ENCODE data around the gene PRKG1. TPM values are rescaled to one million over a fixed set of nuclear protein-coding genes. Genes with fewer than 3 reads are reported as not detected.
A peak's percentile ranks its signal among the peaks of the same experiment; 100 is the strongest.

Gene PRKG1
- total and polyA plus RNA-seq, 12 donors: 3.8 to 48.1 (median 29.9) TPM

- peak; percentile 87 to 97 (median 92) for ATAC-seq
Measured at GRCh38 chr10:51860257-51860656, 786.0 kb downstream of the PRKG1 start.

GRCh38 chr10:51861051-51861450 is 786.8 kb downstream of the PRKG1 start:
- H3K27me3 ChIP-seq: no peaks in the 10 kb centered on the region

More at GRCh38 chr10:51860257-51860656, 786.0 kb downstream of the PRKG1 start:
- WGBS, 2 donors: 41 to 47% methylated on average over 4 of the region's 4 CpGs
- Histone ChIP-seq H3K9me3 (peaks cover 0 to 12% (median 3%) of the 10 kb centered on the region in 11 donors), H3K27ac (peak overlapping the region in 6 of 10 donors; percentile 29 to 65 (median 49)), H3K27me3 (no peaks in the 10 kb centered on the region), H3K36me3 (no peaks in the 10 kb centered on the region), H3K4me3 (no peak overlapping the region), H3K4me1 (peaks cover 4 to 27% (median 14%) of the 10 kb centered on the region in 9 donors)
- peak in 1 of 2 donors; percentile 36 for DNase-seq
- intact Hi-C loops (cut with DNase I): no loop called here
- no peak for TF ChIP-seq CTCF (IDR thresholded peaks at IDR 0.05)

GRCh38 chr10:51861731-51862130 is 787.4 kb downstream of the PRKG1 start:
- peaks cover 4 to 27% (median 14%) of the 10 kb centered on the region in 9 donors for H3K4me1 ChIP-seq
- no peak overlapping the region for H3K4me3 ChIP-seq
- peak overlapping the region in 1 of 10 donors; percentile 59 for H3K27ac ChIP-seq
- DNase-seq (no peak), ATAC-seq (no peak)
- no peak for TF ChIP-seq CTCF (IDR thresholded peaks at IDR 0.05)
- intact Hi-C loops (cut with DNase I): no loop called here
- H3K36me3 ChIP-seq: no peaks in the 10 kb centered on the region
- WGBS, 2 donors: 77 to 92% methylated on average over 4 of the region's 4 CpGs
- no peaks in the 10 kb centered on the region for H3K9me3 ChIP-seq
- no peaks in the 10 kb centered on the region for H3K27me3 ChIP-seq

More at GRCh38 chr10:51861051-51861450, 786.8 kb downstream of the PRKG1 start:
- Histone ChIP-seq H3K4me1 (peaks cover 4 to 27% (median 14%) of the 10 kb centered on the region in 9 donors), H3K27ac (peak overlapping the region in 5 of 10 donors; percentile 29 to 59 (median 32)), H3K36me3 (no peaks in the 10 kb centered on the region), H3K9me3 (peaks cover 0 to 5% (median 0%) of the 10 kb centered on the region in 11 donors), H3K4me3 (no peak overlapping the region)
- 82 to 90% methylated on average over 1 of the region's 1 CpG for WGBS, 2 donors
- no peak for TF ChIP-seq CTCF (IDR thresholded peaks at IDR 0.05)
- peak in 1 of 8 donors; percentile 35 for ATAC-seq
- intact Hi-C loops (cut with DNase I): no loop called here
- DNase-seq: no peak

GRCh38 chr10:51862149-51862548 is 787.9 kb downstream of the PRKG1 start:
- TF ChIP-seq CTCF (IDR thresholded peaks at IDR 0.05): no peak
- H3K36me3 ChIP-seq: no peaks in the 10 kb centered on the region
- 89 to 98% methylated on average over 3 of the region's 3 CpGs for WGBS, 2 donors
- no peak for DNase-seq
- H3K4me3 ChIP-seq: no peak overlapping the region
- H3K9me3 ChIP-seq: no peaks in the 10 kb centered on the region
- no peaks in the 10 kb centered on the region for H3K27me3 ChIP-seq
- H3K4me1 ChIP-seq: peaks cover 4 to 27% (median 14%) of the 10 kb centered on the region in 9 donors
- H3K27ac ChIP-seq: no peak overlapping the region
- no peak for ATAC-seq
- intact Hi-C loops (cut with DNase I): no loop called here
